K562 (cell line): ENCODE data around the gene CLIP1. TPM values are rescaled to one million over a fixed set of nuclear protein-coding genes. Genes with fewer than 3 reads are reported as not detected.

Source experiments
- CEBPG ChIP-seq, 3 experiments: fragments of 200-800 bp in 1 of 3; sonication (Bioruptor generic) in 1 of 3; sonication (generic) in 1 of 3; formaldehyde crosslinking in 1 of 3; IDR thresholded peaks in 2 of 3; conservative IDR thresholded peaks in 1 of 3; 2 replicates each; pipeline versions ENCODE4 v1.6.1 to v1.8.0; 2016 to 2022; ENCODE audit warnings: missing compliant biosample characterization in 2 of 3, missing genetic modification characterization in 2 of 3, mild to moderate bottlenecking in 1 of 3, missing genetic modification reagents in 1 of 3
- CHCHD3 ChIP-seq: fragments of 250-450 bp; sonication (Bioruptor Pico); IDR thresholded peaks from 2 replicates; pipeline ENCODE4 v2.1.2; 2022; ENCODE audit warnings: mild to moderate bottlenecking
- CTBP1 ChIP-seq: fragments of 450-650 bp; IDR thresholded peaks from 2 replicates; pipeline ENCODE4 v1.6.1; 2016; ENCODE audit warnings: borderline replicate concordance
- GABPB1 ChIP-seq: sonication (generic); formaldehyde crosslinking; IDR thresholded peaks from 2 replicates; pipeline ENCODE4 v1.8.0; 2022; ENCODE audit warnings: mild to moderate bottlenecking, missing genetic modification reagents
- NEUROD1 ChIP-seq: fragments of 150-350 bp; IDR thresholded peaks from 2 replicates; pipeline ENCODE4 v1.6.1; 2014; ENCODE audit warnings: borderline replicate concordance, low read length, low read depth; ENCODE audit not compliant: partially characterized antibody
- NFRKB ChIP-seq: fragments of 450-650 bp; IDR thresholded peaks from 2 replicates; pipeline ENCODE4 v1.6.1; 2016; ENCODE audit warnings: low read depth
- NONO ChIP-seq, 2 experiments: fragments of 200-400 bp in 1 of 2; fragments of 450-650 bp in 1 of 2; formaldehyde crosslinking in 1 of 2; IDR thresholded peaks; 2 replicates each; pipeline ENCODE4 v1.6.1; 2017; ENCODE audit warnings: low read depth in 2 of 2, mild to moderate bottlenecking in 2 of 2, moderate library complexity in 2 of 2, low read length in 1 of 2
- RAD51 ChIP-seq: fragments of 450-650 bp; IDR thresholded peaks from 2 replicates; pipeline ENCODE4 v1.7.1; 2016; ENCODE audit warnings: low read depth, mild to moderate bottlenecking, borderline replicate concordance
- RUNX1 ChIP-seq: sonication (generic); IDR thresholded peaks from 2 replicates; pipeline ENCODE4 v1.6.1; 2016; ENCODE audit warnings: antibody characterized with exemption, low read depth
- TAF9B ChIP-seq: fragments of 450-650 bp; IDR thresholded peaks from 2 replicates; pipeline ENCODE4 v1.6.1; 2018; ENCODE audit warnings: mild to moderate bottlenecking; ENCODE audit not compliant: partially characterized antibody
- TBP ChIP-seq: optimal IDR thresholded peaks from 2 replicates; pipeline ENCODE3; 2011; ENCODE audit warnings: low read depth, low read length, improper control_type of control experiment
- ZNF224 ChIP-seq: sonication (generic); formaldehyde crosslinking; IDR thresholded peaks from 2 replicates; pipeline ENCODE4 v1.8.0; 2022; ENCODE audit warnings: mild to moderate bottlenecking, missing genetic modification reagents
- ZNF561 ChIP-seq: fragments of 450-650 bp; formaldehyde crosslinking; conservative IDR thresholded peaks from 2 replicates; pipeline ENCODE4 v1.4.0; 2020; ENCODE audit warnings: mild to moderate bottlenecking, moderate library complexity
- ZNF586 ChIP-seq: fragments of 450-650 bp; formaldehyde crosslinking; conservative IDR thresholded peaks from 2 replicates; pipeline ENCODE4 v1.4.0; 2020; ENCODE audit warnings: mild to moderate bottlenecking, moderate library complexity
- polyA plus RNA-seq, 8 experiments: library from polyadenylated mRNA; depleted of rRNA in 4 of 8; stranded (reverse) in 5 of 8; unstranded in 3 of 8; fragments of >200 nt; fragmentation: Nextera tagmentation in 2 of 8; fragmentation: Illumina TruSeq in 1 of 8; extraction: Ambion mirVana in 2 of 8; extraction: Trizol in 1 of 8; gene quantifications; 2 replicates each; pipeline versions ENCODE4 v1.2.1 to v1.2.3, GENCODE V29; 2011 to 2014; ENCODE audit warnings: inconsistent platforms in 1 of 8, missing spikeins in 1 of 8
- total RNA-seq, 7 experiments: library from RNA; depleted of rRNA in 6 of 7; stranded (reverse); fragments of >200 nt in 6 of 7; fragmentation: Illumina TruSeq in 2 of 7; extraction: Trizol in 2 of 7; gene quantifications; 2 replicates each; pipeline versions ENCODE4 v1.2.1 to v1.2.3, GENCODE V29; 2011 to 2021; ENCODE audit warnings: low replicate concordance in 1 of 7
- TF ChIP-seq, protein P1 (sequence below): fragments of 450-650 bp; IDR thresholded peaks from 2 replicates; pipeline ENCODE4 v1.6.1; 2017; ENCODE audit warnings: antibody characterized with exemption, mild to moderate bottlenecking
- TF ChIP-seq, protein P2 (sequence below): fragments of 250-450 bp; sonication (Bioruptor Pico); IDR thresholded peaks from 2 replicates; pipeline ENCODE4 v1.9.0; 2021; ENCODE audit warnings: mild to moderate bottlenecking
- TF ChIP-seq, protein P3 (sequence below): fragments of 250-450 bp; sonication (Bioruptor Pico); IDR thresholded peaks from 2 replicates; pipeline ENCODE4 v1.8.0; 2022; ENCODE audit warnings: inconsistent platforms
- TF ChIP-seq, protein P4 (sequence below): fragments of 450-650 bp; IDR thresholded peaks from 2 replicates; pipeline ENCODE4 v1.7.0; 2016; ENCODE audit warnings: borderline replicate concordance
- TF ChIP-seq, protein P5 (sequence below): sonication (generic); formaldehyde crosslinking; IDR thresholded peaks from 2 replicates; pipeline ENCODE4 v1.5.0; 2020; ENCODE audit warnings: missing genetic modification reagents

The CLIP1 gene
- total and polyA plus RNA-seq, 9 of the 15 experiments (the other 6 are each of a cell fraction or from before 2014, with no cell fraction given) = 5.8 to 33.9 (median 27.6) TPM

DNA sequence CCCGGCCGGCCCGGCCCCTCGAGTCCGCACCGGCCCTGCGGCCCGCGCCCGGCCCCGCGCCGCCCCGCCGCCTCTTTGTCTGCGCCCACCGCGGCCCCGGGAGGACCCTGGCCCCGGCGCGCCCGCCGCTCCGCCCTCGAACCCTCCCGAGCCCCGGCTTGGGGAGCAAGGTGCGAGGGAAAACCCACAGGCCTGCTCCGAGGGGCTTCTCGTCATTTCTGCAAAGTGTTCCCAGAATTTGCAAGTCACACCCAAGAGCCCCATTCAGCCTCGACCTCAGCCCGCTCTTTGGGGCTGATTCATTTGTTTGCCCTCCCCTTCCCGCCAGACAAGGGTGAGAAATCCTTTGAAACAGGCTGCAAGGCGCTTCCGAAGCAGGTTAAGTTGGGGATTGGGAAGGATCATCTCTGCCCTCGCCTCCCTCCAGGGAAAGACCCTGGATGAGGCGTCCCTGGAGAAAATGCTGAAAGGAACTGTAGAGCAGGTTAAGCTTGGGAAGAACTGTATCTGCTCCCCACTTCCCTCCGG lies 325 bp upstream of the CLIP1 start (continued):
- TF ChIP-seq, protein P1, sequence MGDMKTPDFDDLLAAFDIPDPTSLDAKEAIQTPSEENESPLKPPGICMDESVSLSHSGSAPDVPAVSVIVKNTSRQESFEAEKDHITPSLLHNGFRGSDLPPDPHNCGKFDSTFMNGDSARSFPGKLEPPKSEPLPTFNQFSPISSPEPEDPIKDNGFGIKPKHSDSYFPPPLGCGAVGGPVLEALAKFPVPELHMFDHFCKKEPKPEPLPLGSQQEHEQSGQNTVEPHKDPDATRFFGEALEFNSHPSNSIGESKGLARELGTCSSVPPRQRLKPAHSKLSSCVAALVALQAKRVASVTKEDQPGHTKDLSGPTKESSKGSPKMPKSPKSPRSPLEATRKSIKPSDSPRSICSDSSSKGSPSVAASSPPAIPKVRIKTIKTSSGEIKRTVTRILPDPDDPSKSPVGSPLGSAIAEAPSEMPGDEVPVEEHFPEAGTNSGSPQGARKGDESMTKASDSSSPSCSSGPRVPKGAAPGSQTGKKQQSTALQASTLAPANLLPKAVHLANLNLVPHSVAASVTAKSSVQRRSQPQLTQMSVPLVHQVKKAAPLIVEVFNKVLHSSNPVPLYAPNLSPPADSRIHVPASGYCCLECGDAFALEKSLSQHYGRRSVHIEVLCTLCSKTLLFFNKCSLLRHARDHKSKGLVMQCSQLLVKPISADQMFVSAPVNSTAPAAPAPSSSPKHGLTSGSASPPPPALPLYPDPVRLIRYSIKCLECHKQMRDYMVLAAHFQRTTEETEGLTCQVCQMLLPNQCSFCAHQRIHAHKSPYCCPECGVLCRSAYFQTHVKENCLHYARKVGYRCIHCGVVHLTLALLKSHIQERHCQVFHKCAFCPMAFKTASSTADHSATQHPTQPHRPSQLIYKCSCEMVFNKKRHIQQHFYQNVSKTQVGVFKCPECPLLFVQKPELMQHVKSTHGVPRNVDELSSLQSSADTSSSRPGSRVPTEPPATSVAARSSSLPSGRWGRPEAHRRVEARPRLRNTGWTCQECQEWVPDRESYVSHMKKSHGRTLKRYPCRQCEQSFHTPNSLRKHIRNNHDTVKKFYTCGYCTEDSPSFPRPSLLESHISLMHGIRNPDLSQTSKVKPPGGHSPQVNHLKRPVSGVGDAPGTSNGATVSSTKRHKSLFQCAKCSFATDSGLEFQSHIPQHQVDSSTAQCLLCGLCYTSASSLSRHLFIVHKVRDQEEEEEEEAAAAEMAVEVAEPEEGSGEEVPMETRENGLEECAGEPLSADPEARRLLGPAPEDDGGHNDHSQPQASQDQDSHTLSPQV = no peak
- TF ChIP-seq, protein P2, sequence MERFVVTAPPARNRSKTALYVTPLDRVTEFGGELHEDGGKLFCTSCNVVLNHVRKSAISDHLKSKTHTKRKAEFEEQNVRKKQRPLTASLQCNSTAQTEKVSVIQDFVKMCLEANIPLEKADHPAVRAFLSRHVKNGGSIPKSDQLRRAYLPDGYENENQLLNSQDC (CRISPR knock-in tag) = no peak
- TF ChIP-seq NFRKB (peak; percentile 45; the same call in 1 of the 2 replicates), NONO (IDR thresholded peaks at IDR 0.05; ENCODE audit: low read depth in 2 of 2, low read length in 1 of 2) (no peak), TAF9B (no peak), RAD51 (no peak), GABPB1 (no peak), CHCHD3 (CRISPR knock-in tag) (no peak), ZNF224 (no peak), RUNX1 (no peak), CTBP1 (no peak), TBP (peak; percentile 29), ZNF561 (no peak), NEUROD1 (peak; percentile 17), ZNF586 (CRISPR knock-in tag) (no peak), CEBPG (CRISPR knock-in tag; IDR thresholded peaks at IDR 0.05) (peak; percentile 43), CEBPG (tag; conservative IDR thresholded peaks at IDR 0.05 in 1 of 2, IDR thresholded peaks at IDR 0.05 in 1 of 2) (no peak)
- TF ChIP-seq, protein P3, sequence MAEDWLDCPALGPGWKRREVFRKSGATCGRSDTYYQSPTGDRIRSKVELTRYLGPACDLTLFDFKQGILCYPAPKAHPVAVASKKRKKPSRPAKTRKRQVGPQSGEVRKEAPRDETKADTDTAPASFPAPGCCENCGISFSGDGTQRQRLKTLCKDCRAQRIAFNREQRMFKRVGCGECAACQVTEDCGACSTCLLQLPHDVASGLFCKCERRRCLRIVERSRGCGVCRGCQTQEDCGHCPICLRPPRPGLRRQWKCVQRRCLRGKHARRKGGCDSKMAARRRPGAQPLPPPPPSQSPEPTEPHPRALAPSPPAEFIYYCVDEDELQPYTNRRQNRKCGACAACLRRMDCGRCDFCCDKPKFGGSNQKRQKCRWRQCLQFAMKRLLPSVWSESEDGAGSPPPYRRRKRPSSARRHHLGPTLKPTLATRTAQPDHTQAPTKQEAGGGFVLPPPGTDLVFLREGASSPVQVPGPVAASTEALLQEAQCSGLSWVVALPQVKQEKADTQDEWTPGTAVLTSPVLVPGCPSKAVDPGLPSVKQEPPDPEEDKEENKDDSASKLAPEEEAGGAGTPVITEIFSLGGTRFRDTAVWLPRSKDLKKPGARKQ (CRISPR knock-in tag) = no peak
- TF ChIP-seq, protein P4, sequence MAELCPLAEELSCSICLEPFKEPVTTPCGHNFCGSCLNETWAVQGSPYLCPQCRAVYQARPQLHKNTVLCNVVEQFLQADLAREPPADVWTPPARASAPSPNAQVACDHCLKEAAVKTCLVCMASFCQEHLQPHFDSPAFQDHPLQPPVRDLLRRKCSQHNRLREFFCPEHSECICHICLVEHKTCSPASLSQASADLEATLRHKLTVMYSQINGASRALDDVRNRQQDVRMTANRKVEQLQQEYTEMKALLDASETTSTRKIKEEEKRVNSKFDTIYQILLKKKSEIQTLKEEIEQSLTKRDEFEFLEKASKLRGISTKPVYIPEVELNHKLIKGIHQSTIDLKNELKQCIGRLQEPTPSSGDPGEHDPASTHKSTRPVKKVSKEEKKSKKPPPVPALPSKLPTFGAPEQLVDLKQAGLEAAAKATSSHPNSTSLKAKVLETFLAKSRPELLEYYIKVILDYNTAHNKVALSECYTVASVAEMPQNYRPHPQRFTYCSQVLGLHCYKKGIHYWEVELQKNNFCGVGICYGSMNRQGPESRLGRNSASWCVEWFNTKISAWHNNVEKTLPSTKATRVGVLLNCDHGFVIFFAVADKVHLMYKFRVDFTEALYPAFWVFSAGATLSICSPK = no peak
- TF ChIP-seq, protein P5, sequence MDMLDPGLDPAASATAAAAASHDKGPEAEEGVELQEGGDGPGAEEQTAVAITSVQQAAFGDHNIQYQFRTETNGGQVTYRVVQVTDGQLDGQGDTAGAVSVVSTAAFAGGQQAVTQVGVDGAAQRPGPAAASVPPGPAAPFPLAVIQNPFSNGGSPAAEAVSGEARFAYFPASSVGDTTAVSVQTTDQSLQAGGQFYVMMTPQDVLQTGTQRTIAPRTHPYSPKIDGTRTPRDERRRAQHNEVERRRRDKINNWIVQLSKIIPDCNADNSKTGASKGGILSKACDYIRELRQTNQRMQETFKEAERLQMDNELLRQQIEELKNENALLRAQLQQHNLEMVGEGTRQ = no peak
